GM18511 (cell line): ENCODE data around the gene IGF2BP3.

ENCODE experiments used
- ATAC-seq: cut with Tn5 transposase; IDR thresholded peaks from one replicate; pipeline ENCODE4 v1.9.1; 2021; ENCODE audit warnings: mild to moderate bottlenecking, moderate library complexity; ENCODE audit not compliant: unreplicated experiment

The IGF2BP3 gene

DNA sequence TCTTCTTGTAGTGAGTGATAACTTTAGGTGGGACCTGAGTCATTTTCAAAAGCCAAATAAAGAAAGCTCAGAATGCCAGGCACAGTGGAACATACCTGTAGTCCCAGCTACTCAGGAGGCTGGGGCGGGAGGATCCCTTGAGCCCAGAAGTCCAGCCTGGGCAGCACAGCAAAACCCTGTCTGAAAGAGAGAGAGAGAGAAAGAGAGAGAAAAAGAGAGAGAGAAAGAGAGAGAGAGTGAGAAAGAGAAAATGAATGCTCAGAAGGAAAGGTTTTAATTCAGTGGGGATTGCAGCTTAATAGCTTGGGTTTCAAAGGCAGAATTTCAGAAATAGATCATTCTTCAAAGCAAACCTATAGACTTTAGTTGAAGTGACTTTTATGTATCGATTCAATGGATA lies 198.0 kb downstream of the IGF2BP3 start:
- ATAC-seq = no peak

DNA sequence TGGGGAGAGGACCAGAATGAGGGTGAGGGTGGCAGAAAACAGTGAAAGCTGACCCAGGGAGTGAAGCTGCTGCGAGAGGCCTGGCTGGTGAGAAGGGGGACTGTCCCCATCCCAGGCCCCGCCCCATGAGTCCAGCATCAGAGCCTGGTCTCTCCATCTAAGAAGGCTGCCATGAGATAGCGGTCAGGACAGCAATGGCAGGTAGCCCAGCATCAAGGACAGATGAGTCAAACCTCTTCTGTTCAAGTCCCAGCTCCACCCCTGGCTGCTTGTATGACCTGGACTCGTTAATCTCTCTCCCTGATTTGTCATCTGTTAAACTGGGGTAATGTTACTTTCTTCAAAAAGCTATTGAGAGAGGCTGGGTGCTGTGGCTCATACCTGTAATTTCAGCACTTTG lies 201.5 kb downstream of the IGF2BP3 start:
- no peak for ATAC-seq

- no peak for ATAC-seq
Observed at GRCh38 chr7:23268167-23268566, 202.1 kb downstream of the IGF2BP3 start.

- no peak for ATAC-seq
Observed at GRCh38 chr7:23267357-23267756, 202.9 kb downstream of the IGF2BP3 start.

DNA sequence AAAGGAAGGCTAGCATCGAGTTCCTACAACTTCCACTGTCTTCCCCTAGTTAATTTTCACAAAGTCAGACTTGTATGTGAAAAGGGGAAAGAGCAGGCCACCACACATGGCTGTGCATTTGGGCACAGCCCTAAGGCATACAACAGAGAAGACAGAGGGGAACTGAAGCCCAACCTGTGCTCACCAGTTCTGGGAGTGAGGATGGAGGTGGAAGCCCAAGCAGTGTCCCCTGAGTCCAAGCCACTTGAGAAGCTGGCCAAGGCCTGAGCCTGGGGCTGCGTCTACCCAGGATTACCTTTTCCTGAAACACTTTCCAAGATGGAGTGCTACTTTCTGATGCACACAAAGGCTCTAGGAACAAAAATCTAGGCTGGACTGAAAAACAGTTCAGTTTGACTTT lies 203.4 kb downstream of the IGF2BP3 start:
- ATAC-seq = no peak

- ATAC-seq = no peak
Observed at GRCh38 chr7:23264916-23265458, 205.3 kb downstream of the IGF2BP3 start.

- ATAC-seq = no peak
Observed at GRCh38 chr7:23261843-23262452, 208.3 kb downstream of the IGF2BP3 start.

DNA sequence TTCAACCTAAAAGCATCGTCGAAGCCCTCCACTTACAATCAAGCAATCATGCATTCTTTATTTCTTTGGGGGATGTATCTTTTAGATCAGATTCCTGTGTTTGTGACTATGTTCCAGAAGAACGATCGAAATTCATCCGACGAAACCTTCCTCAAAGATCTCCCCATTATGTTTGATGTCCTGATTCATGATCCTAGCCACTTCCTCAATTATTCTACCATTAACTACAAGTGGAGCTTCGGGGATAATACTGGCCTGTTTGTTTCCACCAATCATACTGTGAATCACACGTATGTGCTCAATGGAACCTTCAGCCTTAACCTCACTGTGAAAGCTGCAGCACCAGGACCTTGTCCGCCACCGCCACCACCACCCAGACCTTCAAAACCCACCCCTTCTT lies 209.9 kb downstream of the IGF2BP3 start:
- no peak for ATAC-seq
